Raji (cell line): ENCODE measurements around the gene SMTN.

Experiments
- POLR2A ChIP-seq: IDR thresholded peaks from 2 replicates; pipeline ENCODE4 v1.6.1; 2011; ENCODE audit warnings: low read depth, low read length, control low read depth; ENCODE audit not compliant: insufficient read depth

The SMTN gene

GRCh38 chr22:31127181-31127772 is 46.2 kb downstream of the SMTN start:
- TF ChIP-seq POLR2A = no peak

- no peak for TF ChIP-seq POLR2A
Measured at GRCh38 chr22:31128156-31128555, 47.0 kb downstream of the SMTN start.

GRCh38 chr22:31130873-31131272 is 49.8 kb downstream of the SMTN start:
- TF ChIP-seq POLR2A = no peak

GRCh38 chr22:31133911-31134310 is 52.8 kb downstream of the SMTN start:
- TF ChIP-seq POLR2A = no peak

- TF ChIP-seq POLR2A = no peak
Measured at GRCh38 chr22:31134688-31135087, 53.6 kb downstream of the SMTN start.

GRCh38 chr22:31135706-31136105 is 54.6 kb downstream of the SMTN start:
- no peak for TF ChIP-seq POLR2A

- no peak for TF ChIP-seq POLR2A
Measured at GRCh38 chr22:31136155-31136554, 55.0 kb downstream of the SMTN start.

GRCh38 chr22:31136711-31137110 is 55.6 kb downstream of the SMTN start:
- TF ChIP-seq POLR2A = no peak

GRCh38 chr22:31137721-31138120 is 56.6 kb downstream of the SMTN start:
- TF ChIP-seq POLR2A = no peak

- no peak for TF ChIP-seq POLR2A
Measured at GRCh38 chr22:31138126-31138525, 57.0 kb downstream of the SMTN start.

GRCh38 chr22:31139066-31139465 is 57.9 kb downstream of the SMTN start:
- TF ChIP-seq POLR2A = no peak

GRCh38 chr22:31139866-31140716 is 59.0 kb downstream of the SMTN start, which contains the start of gene PLA2G3:
Gene PLA2G3, minus strand, starts transcription at chr22:31140508. Its CDS starts 154 bp downstream, at chr22:31140354.
- no peak for TF ChIP-seq POLR2A

- TF ChIP-seq POLR2A = no peak
Measured at GRCh38 chr22:31140746-31141145, 59.6 kb downstream of the SMTN start.

- no peak for TF ChIP-seq POLR2A
Measured at GRCh38 chr22:31141551-31141950, 60.4 kb downstream of the SMTN start.

- TF ChIP-seq POLR2A = no peak
Measured at GRCh38 chr22:31142285-31142684, 61.2 kb downstream of the SMTN start.

GRCh38 chr22:31143038-31143437 is 61.9 kb downstream of the SMTN start:
- no peak for TF ChIP-seq POLR2A
